Measurements from ENCODE around the gene ACTR3C.

- TF ChIP-seq CTCF (IDR thresholded peaks at IDR 0.05): no peak
- no peak for TF ChIP-seq EZH2 (IDR thresholded peaks at IDR 0.05)
- TF ChIP-seq EZH2phosphoT487 (IDR thresholded peaks at IDR 0.05): no peak
Observed at GRCh38 chr7:150313367-150313809, 10.0 kb downstream of the ACTR3C start.
